ENCODE data around the gene OTULINL. TPM values are rescaled to one million over a fixed set of nuclear protein-coding genes. Genes with fewer than 3 reads are reported as not detected.

OTULINL gene
- total RNA-seq, 1 donor from 2014 or later: 10.6 TPM

DNA sequence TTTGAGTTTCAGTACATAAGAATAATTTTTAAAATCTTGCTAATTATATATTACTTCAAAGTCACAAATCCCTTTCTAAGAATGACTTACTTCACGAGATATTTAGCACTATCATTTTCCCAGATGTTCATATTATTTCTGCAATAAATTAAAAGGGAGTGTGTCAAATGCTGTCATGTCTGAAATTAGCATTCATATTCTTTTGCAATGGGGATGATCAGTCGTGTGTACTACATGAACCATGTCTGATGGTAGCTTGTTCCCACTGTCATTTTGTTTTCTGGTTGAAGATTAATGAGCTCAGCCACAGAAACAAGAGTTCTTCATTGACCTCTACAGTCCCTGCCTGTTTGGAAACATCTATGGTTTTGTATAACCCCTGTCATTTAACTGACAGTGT is 30.1 kb downstream of the OTULINL start:
- no peaks in the 10 kb centered on the region for H3K4me1 Mint-ChIP-seq
- H3K36me3 Mint-ChIP-seq: peaks cover 15% of the 10 kb centered on the region
- H3K9me3 Mint-ChIP-seq: no peaks in the 10 kb centered on the region

DNA sequence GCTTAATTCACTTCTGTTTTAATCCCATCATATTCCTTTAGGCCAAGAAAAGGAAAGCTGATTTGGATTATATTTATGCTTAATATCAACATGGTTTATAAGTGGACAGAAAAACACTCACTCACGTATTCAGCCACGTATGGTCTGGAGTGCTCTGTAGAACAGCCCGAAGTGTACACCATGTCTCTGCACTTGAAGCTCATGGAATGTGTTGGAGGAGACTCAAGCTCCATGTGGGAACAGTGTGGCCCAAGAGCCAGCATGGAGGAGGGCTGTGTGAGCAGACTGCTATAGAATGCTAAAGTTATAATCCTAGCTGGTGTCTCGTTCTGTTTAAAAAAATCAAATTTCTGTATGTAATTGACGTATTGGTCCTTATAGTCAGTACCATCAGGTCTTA is 32.9 kb downstream of the OTULINL start:
- H3K9ac ChIP-seq: no peak overlapping the region
- no peaks in the 10 kb centered on the region for H3K4me1 ChIP-seq
- no peaks in the 10 kb centered on the region for H3K27me3 ChIP-seq
- H3K27ac ChIP-seq: no peak overlapping the region
- no peak overlapping the region for H3K4me2 ChIP-seq
- no peaks in the 10 kb centered on the region for H4K20me1 ChIP-seq (ENCODE audit: low read depth)
- H3K9me3 ChIP-seq (ENCODE audit: low read depth): no peaks in the 10 kb centered on the region
- H3F3A ChIP-seq (ENCODE audit: low read depth): no peaks in the 10 kb centered on the region
- H3K4me3 ChIP-seq: no peak overlapping the region
- Mint-ChIP-seq H3K4me1 (no peaks in the 10 kb centered on the region), H3K4me3 (no peak overlapping the region), H3K27me3 (ENCODE audit: insufficient read depth, low read depth) (peaks cover 3% of the 10 kb centered on the region), H3K9me3 (no peaks in the 10 kb centered on the region), H3K36me3 (peaks cover 10% of the 10 kb centered on the region), H3K27ac (no peak overlapping the region)
- no peaks in the 10 kb centered on the region for H3K36me3 ChIP-seq
- H3K79me2 ChIP-seq (ENCODE audit: low read depth): no peaks in the 10 kb centered on the region
- no peak for DNase-seq (ENCODE audit: low spot score)
- no peak for TF ChIP-seq EZH2phosphoT487 (IDR thresholded peaks at IDR 0.05)
- TF ChIP-seq, protein P1, sequence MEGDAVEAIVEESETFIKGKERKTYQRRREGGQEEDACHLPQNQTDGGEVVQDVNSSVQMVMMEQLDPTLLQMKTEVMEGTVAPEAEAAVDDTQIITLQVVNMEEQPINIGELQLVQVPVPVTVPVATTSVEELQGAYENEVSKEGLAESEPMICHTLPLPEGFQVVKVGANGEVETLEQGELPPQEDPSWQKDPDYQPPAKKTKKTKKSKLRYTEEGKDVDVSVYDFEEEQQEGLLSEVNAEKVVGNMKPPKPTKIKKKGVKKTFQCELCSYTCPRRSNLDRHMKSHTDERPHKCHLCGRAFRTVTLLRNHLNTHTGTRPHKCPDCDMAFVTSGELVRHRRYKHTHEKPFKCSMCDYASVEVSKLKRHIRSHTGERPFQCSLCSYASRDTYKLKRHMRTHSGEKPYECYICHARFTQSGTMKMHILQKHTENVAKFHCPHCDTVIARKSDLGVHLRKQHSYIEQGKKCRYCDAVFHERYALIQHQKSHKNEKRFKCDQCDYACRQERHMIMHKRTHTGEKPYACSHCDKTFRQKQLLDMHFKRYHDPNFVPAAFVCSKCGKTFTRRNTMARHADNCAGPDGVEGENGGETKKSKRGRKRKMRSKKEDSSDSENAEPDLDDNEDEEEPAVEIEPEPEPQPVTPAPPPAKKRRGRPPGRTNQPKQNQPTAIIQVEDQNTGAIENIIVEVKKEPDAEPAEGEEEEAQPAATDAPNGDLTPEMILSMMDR (IDR thresholded peaks at IDR 0.05): no peak
- TF ChIP-seq EZH2 (IDR thresholded peaks at IDR 0.05): no peak
- H2AFZ ChIP-seq (replicated peaks): no peak overlapping the region

More for the DNA sequence above, 30.1 kb downstream of the OTULINL start:
- DNase-seq (ENCODE audit: low spot score): no peak
- Histone ChIP-seq H3K4me2 (no peak overlapping the region), H3K9ac (no peak overlapping the region), H3K27ac (no peak overlapping the region), H4K20me1 (ENCODE audit: low read depth) (no peaks in the 10 kb centered on the region), H3K27me3 (no peaks in the 10 kb centered on the region), H3K79me2 (ENCODE audit: low read depth) (no peaks in the 10 kb centered on the region), H2AFZ (replicated peaks) (no peak overlapping the region), H3K4me3 (no peak overlapping the region), H3K36me3 (no peaks in the 10 kb centered on the region), H3F3A (ENCODE audit: low read depth) (no peaks in the 10 kb centered on the region), H3K9me3 (ENCODE audit: low read depth) (no peaks in the 10 kb centered on the region), H3K4me1 (no peaks in the 10 kb centered on the region)
- TF ChIP-seq, protein P1 (IDR thresholded peaks at IDR 0.05): no peak
- TF ChIP-seq EZH2phosphoT487 (IDR thresholded peaks at IDR 0.05) (no peak), EZH2 (IDR thresholded peaks at IDR 0.05) (no peak)
- Mint-ChIP-seq H3K27ac (no peak overlapping the region), H3K27me3 (ENCODE audit: insufficient read depth, low read depth) (no peaks in the 10 kb centered on the region), H3K4me3 (no peak overlapping the region)

DNA sequence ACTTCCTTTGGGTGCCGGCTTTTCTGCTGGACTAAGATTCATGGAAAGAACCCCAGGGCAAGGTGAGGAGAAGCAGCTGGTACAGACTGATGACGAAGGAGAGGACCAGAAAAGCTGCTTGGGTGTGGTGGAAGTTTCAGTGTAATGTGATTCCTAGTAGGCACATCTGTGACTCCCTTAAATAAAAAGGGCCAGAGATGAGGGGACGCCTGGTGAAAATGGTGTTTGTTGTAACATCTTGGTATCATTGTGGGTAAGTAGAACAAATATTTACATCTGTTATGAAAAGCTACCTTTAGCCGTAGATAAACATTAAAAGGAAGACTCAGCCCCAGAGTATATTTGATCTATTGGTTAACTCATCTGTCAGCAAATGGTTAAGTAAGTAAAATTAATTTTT is 33.8 kb downstream of the OTULINL start:
- DNase-seq (ENCODE audit: low spot score): no peak
- Histone ChIP-seq H3K4me1 (no peaks in the 10 kb centered on the region), H4K20me1 (ENCODE audit: low read depth) (no peaks in the 10 kb centered on the region), H3K36me3 (no peaks in the 10 kb centered on the region), H3K4me2 (no peak overlapping the region), H3K9ac (no peak overlapping the region), H3K79me2 (ENCODE audit: low read depth) (no peaks in the 10 kb centered on the region), H3K27me3 (no peaks in the 10 kb centered on the region), H3K9me3 (ENCODE audit: low read depth) (no peaks in the 10 kb centered on the region), H3K4me3 (no peak overlapping the region), H3K27ac (no peak overlapping the region), H3F3A (ENCODE audit: low read depth) (no peaks in the 10 kb centered on the region), H2AFZ (replicated peaks) (no peak overlapping the region)
- H3K4me3 Mint-ChIP-seq: no peak overlapping the region
- H3K27me3 Mint-ChIP-seq (ENCODE audit: insufficient read depth, low read depth): peaks cover 3% of the 10 kb centered on the region
- H3K27ac Mint-ChIP-seq: no peak overlapping the region
- no peaks in the 10 kb centered on the region for H3K9me3 Mint-ChIP-seq
- H3K4me1 Mint-ChIP-seq: no peaks in the 10 kb centered on the region
- TF ChIP-seq EZH2 (IDR thresholded peaks at IDR 0.05): no peak
- TF ChIP-seq, protein P1 (IDR thresholded peaks at IDR 0.05): no peak
- TF ChIP-seq EZH2phosphoT487 (IDR thresholded peaks at IDR 0.05): no peak
- peaks cover 6% of the 10 kb centered on the region for H3K36me3 Mint-ChIP-seq
